ENCODE results near the gene PTDSS2. TPM values are rescaled to one million over a fixed set of nuclear protein-coding genes. Genes with fewer than 3 reads are reported as not detected.
A peak's percentile ranks its signal among the peaks of the same experiment; 100 is the strongest.

The PTDSS2 gene
- total and polyA plus RNA-seq, 2 donors (not counting 1 experiment from before 2014, with no cell fraction given): 22.1 to 29.0 TPM

- Histone ChIP-seq H3K79me2 (ENCODE audit: control insufficient read depth, insufficient read depth, low read length) (peaks cover 16% of the 10 kb centered on the region), H3K9ac (ENCODE audit: low read length) (peak within 1 kb of the TSS; percentile 67), H2AFZ (ENCODE audit: insufficient read depth, low read depth, low read length, poor library complexity, severe bottlenecking) (peak within 1 kb of the TSS; percentile 76), H3K4me3 (ENCODE audit: control extremely low read depth in 1 of 5, extremely low read depth in 1 of 5, insufficient read depth in 1 of 5, low read depth in 2 of 5, low read length in 4 of 5) (peak within 1 kb of the TSS in 4 of 5 experiments; percentile 41 to 58 (median 52)), H3K4me2 (replicated peaks; ENCODE audit: low read depth, low read length, poor library complexity, severe bottlenecking) (peak within 1 kb of the TSS; percentile 84), H3K36me3 (replicated peaks in 1 of 2; ENCODE audit: control extremely low read depth in 1 of 2, control insufficient read depth in 1 of 2, extremely low read depth in 1 of 2, insufficient read depth in 2 of 2, low read length in 1 of 2) (no peaks in the 10 kb centered on the region), H4K20me1 (ENCODE audit: control insufficient read depth, insufficient read depth, low read length, poor library complexity, severe bottlenecking) (no peaks in the 10 kb centered on the region), H3K27me3 (replicated peaks in 1 of 4; ENCODE audit: control extremely low read depth in 1 of 4, control insufficient read depth in 3 of 4, insufficient read depth in 4 of 4, low read length in 3 of 4) (no peaks in the 10 kb centered on the region), H3K4me1 (ENCODE audit: control insufficient read depth in 2 of 2, insufficient read depth in 2 of 2, low read length in 2 of 2) (peaks cover 6 to 14% of the 10 kb centered on the region in 2 donors), H3K9me3 (ENCODE audit: control extremely low read depth in 1 of 3, control insufficient read depth in 2 of 3, insufficient read depth in 1 of 3, low read length in 2 of 3) (no peaks in the 10 kb centered on the region), H3K27ac (ENCODE audit: low read length in 2 of 2) (peak within 1 kb of the TSS in 1 of 2 donors; percentile 64)
- peak; percentile 86 for ATAC-seq (ENCODE audit: low read depth)
- Mint-ChIP-seq H3K4me1 (peaks cover 13% of the 10 kb centered on the region), H3K9me3 (ENCODE audit: insufficient read depth) (no peaks in the 10 kb centered on the region), H3K27ac (no peak within 1 kb of the TSS), H3K4me3 (peak within 1 kb of the TSS; percentile 75), H3K27me3 (no peaks in the 10 kb centered on the region)
- no peak for TF ChIP-seq EZH2 (IDR thresholded peaks at IDR 0.05; ENCODE audit: borderline replicate concordance, insufficient read depth, low read depth, low read length, poor library complexity, severe bottlenecking)
- TF ChIP-seq, protein P1, sequence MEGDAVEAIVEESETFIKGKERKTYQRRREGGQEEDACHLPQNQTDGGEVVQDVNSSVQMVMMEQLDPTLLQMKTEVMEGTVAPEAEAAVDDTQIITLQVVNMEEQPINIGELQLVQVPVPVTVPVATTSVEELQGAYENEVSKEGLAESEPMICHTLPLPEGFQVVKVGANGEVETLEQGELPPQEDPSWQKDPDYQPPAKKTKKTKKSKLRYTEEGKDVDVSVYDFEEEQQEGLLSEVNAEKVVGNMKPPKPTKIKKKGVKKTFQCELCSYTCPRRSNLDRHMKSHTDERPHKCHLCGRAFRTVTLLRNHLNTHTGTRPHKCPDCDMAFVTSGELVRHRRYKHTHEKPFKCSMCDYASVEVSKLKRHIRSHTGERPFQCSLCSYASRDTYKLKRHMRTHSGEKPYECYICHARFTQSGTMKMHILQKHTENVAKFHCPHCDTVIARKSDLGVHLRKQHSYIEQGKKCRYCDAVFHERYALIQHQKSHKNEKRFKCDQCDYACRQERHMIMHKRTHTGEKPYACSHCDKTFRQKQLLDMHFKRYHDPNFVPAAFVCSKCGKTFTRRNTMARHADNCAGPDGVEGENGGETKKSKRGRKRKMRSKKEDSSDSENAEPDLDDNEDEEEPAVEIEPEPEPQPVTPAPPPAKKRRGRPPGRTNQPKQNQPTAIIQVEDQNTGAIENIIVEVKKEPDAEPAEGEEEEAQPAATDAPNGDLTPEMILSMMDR (IDR thresholded peaks at IDR 0.05): no peak
- DNase-seq: peak; percentile 78
- ChIA-PET POLR2A (no interaction called here), CTCF (interaction anchor here (2.3 kb wide), 1 partner anchor 9 kb away, joined by 8 read pairs; the partner anchor contains the start of gene PTDSS2)
- intact Hi-C loops (cut with micrococcal nuclease): no loop called here
- 23% methylated on average over 22 of the region's 35 CpGs for WGBS (ENCODE audit: insufficient coverage)
Measured at GRCh38 chr11:441418-442274, 8.4 kb upstream of the PTDSS2 start, which contains the start of gene ANO9. ANO9 (minus strand) TSS chr11:442011; CDS start chr11:441926, 85 bp downstream.

GRCh38 chr11:442611-443081 is 7.4 kb upstream of the PTDSS2 start:
- 84% methylated on average over 16 of the region's 16 CpGs for WGBS (ENCODE audit: insufficient coverage)
- TF ChIP-seq, protein P1 (IDR thresholded peaks at IDR 0.05): no peak
- TF ChIP-seq EZH2 (IDR thresholded peaks at IDR 0.05; ENCODE audit: borderline replicate concordance, insufficient read depth, low read depth, low read length, poor library complexity, severe bottlenecking): no peak
- CTCF ChIA-PET: no interaction called here
- no peaks in the 10 kb centered on the region for H3K27me3 Mint-ChIP-seq
- Histone ChIP-seq H3K79me2 (ENCODE audit: control insufficient read depth, insufficient read depth, low read length) (peaks cover 16% of the 10 kb centered on the region), H3K9me3 (ENCODE audit: control extremely low read depth in 1 of 3, control insufficient read depth in 2 of 3, insufficient read depth in 1 of 3, low read length in 2 of 3) (no peaks in the 10 kb centered on the region), H2AFZ (ENCODE audit: insufficient read depth, low read depth, low read length, poor library complexity, severe bottlenecking) (no peak overlapping the region), H3K27me3 (replicated peaks in 1 of 4; ENCODE audit: control extremely low read depth in 1 of 4, control insufficient read depth in 3 of 4, insufficient read depth in 4 of 4, low read length in 3 of 4) (no peaks in the 10 kb centered on the region), H3K27ac (ENCODE audit: low read length in 2 of 2) (no peak overlapping the region), H3K4me3 (ENCODE audit: control extremely low read depth in 1 of 5, extremely low read depth in 1 of 5, insufficient read depth in 1 of 5, low read depth in 2 of 5, low read length in 4 of 5) (no peak overlapping the region), H3K36me3 (replicated peaks in 1 of 2; ENCODE audit: control extremely low read depth in 1 of 2, control insufficient read depth in 1 of 2, extremely low read depth in 1 of 2, insufficient read depth in 2 of 2, low read length in 1 of 2) (no peaks in the 10 kb centered on the region), H3K4me2 (replicated peaks; ENCODE audit: low read depth, low read length, poor library complexity, severe bottlenecking) (no peak overlapping the region), H3K9ac (ENCODE audit: low read length) (no peak overlapping the region), H3K4me1 (ENCODE audit: control insufficient read depth in 2 of 2, insufficient read depth in 2 of 2, low read length in 2 of 2) (peaks cover 6 to 16% of the 10 kb centered on the region in 2 donors), H4K20me1 (ENCODE audit: control insufficient read depth, insufficient read depth, low read length, poor library complexity, severe bottlenecking) (no peaks in the 10 kb centered on the region)
- POLR2A ChIA-PET: interaction anchor here (0.6 kb wide), 1 partner anchor 80 kb away, joined by 5 read pairs; no protein-coding TSS in a partner anchor
- H3K4me1 Mint-ChIP-seq: peaks cover 10% of the 10 kb centered on the region
- intact Hi-C loops (cut with micrococcal nuclease): no loop called here
- ATAC-seq (ENCODE audit: low read depth) (no peak), DNase-seq (peak; percentile 14)
- H3K9me3 Mint-ChIP-seq (ENCODE audit: insufficient read depth): no peaks in the 10 kb centered on the region
- H3K4me3 Mint-ChIP-seq: peak overlapping the region; percentile 19
- no peak overlapping the region for H3K27ac Mint-ChIP-seq

Measured in B cell (primary cell).